ENCODE measurements around the gene SLC16A8. TPM values are rescaled to one million over a fixed set of nuclear protein-coding genes. Genes with fewer than 3 reads are reported as not detected.

SLC16A8 gene
- total RNA-seq, 1 donor from 2014 or later, result not detected

DNA sequence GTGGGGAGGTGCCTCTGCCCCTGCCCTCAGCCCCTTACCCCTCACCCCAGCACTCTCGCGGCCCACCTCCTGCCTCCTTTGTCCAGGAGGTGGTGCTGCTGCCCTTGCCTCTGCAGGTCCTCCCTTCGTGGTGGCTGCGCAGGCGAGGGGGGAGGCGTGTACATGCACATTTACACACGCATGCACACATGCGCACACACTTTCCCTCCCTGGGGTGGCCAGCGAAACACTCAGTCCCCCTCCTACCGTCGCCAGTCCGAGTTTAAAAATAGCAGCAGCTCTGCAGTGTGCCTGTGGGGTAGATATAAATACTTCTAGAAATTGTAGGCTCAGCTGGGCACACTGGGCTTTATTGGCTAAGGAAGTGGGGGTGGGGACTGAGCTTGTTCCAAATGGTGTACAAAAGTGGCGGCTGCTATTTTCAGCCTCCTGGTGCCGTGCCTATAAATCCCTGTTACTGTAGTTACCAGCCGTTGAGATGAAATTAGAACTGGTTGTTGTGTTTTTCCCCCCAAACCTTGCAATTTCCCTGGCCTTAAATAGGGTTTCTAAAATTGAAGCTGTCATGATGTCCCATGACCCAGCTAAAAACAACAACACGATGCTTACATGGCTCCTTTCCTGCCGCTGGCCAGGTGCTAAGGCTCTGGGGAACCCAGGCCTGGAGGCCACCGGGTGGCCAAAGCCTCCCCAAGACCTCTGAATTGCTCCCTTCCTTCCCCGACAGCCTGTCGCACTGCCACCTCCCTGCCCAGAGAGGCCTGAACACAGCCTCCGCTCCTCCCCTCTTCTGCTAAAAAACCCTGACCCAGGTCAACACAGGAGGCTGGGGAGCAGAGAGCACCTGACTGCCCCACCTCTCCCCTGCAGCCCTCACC lies 14.4 kb downstream of the SLC16A8 start:
- TF ChIP-seq, protein P1, sequence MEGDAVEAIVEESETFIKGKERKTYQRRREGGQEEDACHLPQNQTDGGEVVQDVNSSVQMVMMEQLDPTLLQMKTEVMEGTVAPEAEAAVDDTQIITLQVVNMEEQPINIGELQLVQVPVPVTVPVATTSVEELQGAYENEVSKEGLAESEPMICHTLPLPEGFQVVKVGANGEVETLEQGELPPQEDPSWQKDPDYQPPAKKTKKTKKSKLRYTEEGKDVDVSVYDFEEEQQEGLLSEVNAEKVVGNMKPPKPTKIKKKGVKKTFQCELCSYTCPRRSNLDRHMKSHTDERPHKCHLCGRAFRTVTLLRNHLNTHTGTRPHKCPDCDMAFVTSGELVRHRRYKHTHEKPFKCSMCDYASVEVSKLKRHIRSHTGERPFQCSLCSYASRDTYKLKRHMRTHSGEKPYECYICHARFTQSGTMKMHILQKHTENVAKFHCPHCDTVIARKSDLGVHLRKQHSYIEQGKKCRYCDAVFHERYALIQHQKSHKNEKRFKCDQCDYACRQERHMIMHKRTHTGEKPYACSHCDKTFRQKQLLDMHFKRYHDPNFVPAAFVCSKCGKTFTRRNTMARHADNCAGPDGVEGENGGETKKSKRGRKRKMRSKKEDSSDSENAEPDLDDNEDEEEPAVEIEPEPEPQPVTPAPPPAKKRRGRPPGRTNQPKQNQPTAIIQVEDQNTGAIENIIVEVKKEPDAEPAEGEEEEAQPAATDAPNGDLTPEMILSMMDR (conservative IDR thresholded peaks at IDR 0.05), result peak; percentile 75
- no peak overlapping the region for H3K4me3 Mint-ChIP-seq
- no peak for DNase-seq (ENCODE audit: extremely low spot score, unreplicated experiment)
- H3K27me3 Mint-ChIP-seq, result no peaks in the 10 kb centered on the region
- no peak overlapping the region for H3K27ac Mint-ChIP-seq
- peaks cover 4% of the 10 kb centered on the region for H3K4me1 Mint-ChIP-seq (ENCODE audit: unreplicated experiment)
- H3K9me3 Mint-ChIP-seq, result no peaks in the 10 kb centered on the region
- no peaks in the 10 kb centered on the region for H3K36me3 Mint-ChIP-seq

DNA sequence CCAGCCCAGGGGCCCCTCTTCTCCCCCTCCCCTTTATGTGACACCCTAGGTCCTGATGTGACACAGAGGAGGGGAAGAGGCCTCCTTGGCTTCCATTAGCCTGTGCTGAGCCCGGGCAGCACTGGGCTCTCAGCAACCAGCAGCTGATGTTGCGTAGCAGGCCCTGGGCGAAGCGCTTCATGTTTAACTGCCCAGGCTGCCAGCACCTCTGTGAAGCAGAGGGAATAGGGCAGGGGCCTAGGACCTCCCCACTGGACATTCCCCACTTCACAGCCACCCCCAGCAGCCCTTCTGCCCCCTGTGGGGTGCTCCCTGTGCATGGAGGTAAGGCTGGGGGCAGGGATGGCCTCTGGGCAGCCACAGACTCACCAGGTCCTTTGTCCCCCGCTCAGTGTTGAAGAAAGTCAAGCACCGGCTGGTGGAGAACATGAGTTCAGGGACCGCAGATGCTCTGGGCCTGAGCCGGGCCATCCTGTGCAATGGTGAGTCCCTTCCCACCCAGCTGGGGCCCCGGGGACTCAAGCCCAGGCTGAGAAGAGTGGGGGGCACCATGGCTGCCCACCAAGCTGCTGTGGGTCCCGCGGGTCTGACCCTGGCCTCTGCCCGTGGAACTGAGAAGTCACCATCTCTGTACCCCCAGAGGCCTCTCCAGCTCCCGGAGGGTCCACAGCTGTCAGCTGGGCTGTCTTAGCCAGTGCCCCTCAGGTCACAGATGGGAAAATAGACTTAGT lies 15.2 kb downstream of the SLC16A8 start:
- no peaks in the 10 kb centered on the region for H3K36me3 Mint-ChIP-seq
- TF ChIP-seq, protein P1 (conservative IDR thresholded peaks at IDR 0.05), result no peak
- H3K9me3 Mint-ChIP-seq, result no peaks in the 10 kb centered on the region
- H3K4me3 Mint-ChIP-seq, result no peak overlapping the region
- H3K27me3 Mint-ChIP-seq, result no peaks in the 10 kb centered on the region
- DNase-seq (ENCODE audit: extremely low spot score, unreplicated experiment), result no peak
- peaks cover 4% of the 10 kb centered on the region for H3K4me1 Mint-ChIP-seq (ENCODE audit: unreplicated experiment)
- no peak overlapping the region for H3K27ac Mint-ChIP-seq

DNA sequence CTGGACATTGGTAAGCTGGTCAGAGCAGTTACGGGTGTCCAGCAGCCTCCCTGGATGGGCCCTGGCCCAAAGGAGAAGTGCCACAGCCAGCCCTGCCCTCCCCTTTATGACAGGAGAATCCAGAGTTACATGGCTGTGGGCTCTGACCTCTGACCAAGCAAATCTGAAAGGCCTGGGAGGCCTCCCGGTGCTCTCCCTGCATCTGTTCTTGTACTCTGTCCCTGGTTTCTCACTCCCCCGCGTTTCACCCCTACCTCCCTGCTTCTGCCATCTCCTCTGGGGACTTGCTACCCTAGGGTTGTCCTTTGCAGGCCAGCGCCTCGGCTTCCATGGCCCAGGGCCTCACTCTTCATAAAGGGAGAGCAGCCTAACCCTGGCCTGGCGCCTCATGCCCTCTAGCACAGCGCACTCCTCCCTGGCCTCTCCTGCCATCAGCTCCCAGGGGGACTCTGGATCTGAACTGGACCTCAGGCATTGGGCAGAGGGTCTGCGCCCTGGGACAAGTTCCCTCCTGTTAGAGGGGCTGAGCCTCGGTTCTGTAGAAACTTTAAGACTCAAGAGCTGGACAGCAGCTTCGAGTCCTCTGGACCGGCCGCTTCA lies 16.1 kb downstream of the SLC16A8 start:
- Mint-ChIP-seq H3K4me3 (no peak overlapping the region), H3K9me3 (no peaks in the 10 kb centered on the region), H3K27me3 (no peaks in the 10 kb centered on the region), H3K4me1 (ENCODE audit: unreplicated experiment) (peaks cover 4% of the 10 kb centered on the region), H3K36me3 (peaks cover under 1% of the 10 kb centered on the region), H3K27ac (no peak overlapping the region)
- DNase-seq (ENCODE audit: extremely low spot score, unreplicated experiment), result no peak
- TF ChIP-seq, protein P1 (conservative IDR thresholded peaks at IDR 0.05), result no peak

DNA sequence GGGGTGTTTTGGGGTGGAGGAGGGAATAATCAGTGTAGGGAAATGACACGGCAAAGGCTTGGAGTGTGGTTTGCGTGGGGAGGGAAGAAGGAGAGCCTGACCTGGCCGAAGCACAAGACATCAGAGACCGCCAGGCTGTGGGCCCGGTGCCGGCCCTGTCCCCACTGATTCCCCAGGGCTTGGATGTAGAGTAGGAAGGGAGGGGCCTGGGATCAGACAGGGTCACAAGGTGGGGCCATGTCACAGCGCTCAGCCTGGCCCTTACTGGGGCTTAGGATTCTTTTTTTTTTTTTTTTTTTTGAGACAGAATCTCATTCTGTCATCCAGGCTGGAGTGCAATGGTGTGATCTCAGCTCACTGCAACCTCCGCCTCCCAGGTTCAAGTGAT lies 17.0 kb downstream of the SLC16A8 start:
- Mint-ChIP-seq H3K9me3 (no peaks in the 10 kb centered on the region), H3K27ac (no peak overlapping the region), H3K4me1 (ENCODE audit: unreplicated experiment) (peaks cover 4% of the 10 kb centered on the region), H3K4me3 (no peak overlapping the region), H3K36me3 (peaks cover 5% of the 10 kb centered on the region), H3K27me3 (no peaks in the 10 kb centered on the region)
- TF ChIP-seq, protein P1 (conservative IDR thresholded peaks at IDR 0.05), result no peak
- no peak for DNase-seq (ENCODE audit: extremely low spot score, unreplicated experiment)

DNA sequence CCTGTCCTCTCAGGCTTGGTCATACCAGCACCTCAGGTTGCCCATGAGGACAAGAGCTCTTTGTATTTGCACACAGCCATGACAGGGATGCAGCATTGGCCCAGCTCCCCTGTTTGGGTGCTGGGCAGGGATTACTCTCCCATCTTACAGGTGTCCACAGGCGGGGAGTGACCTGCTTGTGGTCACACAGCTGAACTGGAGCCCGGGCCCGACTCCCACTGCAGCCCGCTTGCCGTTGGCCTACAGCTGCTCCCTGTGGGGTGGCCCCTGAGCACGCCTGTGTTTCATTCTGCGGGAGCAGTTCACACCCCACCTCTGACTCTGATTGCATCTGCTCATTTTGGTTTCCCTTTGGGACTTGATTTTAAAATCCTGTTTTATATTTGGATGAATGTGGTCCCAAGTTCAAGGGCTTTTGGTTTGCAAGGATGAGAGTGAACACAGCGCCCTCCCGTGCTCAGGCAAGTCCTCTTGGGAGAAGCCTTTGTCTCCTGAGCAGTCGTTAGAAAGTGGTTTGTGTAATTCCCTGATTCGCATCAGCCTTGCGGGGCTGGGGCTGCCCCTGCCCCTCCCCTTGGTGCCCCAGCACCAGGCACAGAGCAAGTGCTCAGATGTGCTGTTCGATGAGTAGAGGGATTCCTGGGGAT lies 17.5 kb downstream of the SLC16A8 start:
- Mint-ChIP-seq H3K36me3 (peaks cover 5% of the 10 kb centered on the region), H3K27ac (no peak overlapping the region), H3K4me1 (ENCODE audit: unreplicated experiment) (peaks cover 4% of the 10 kb centered on the region)

More for the DNA sequence above, 17.5 kb downstream of the SLC16A8 start:
- no peak overlapping the region for H3K4me3 Mint-ChIP-seq
- H3K27me3 Mint-ChIP-seq, result no peaks in the 10 kb centered on the region
- H3K9me3 Mint-ChIP-seq, result no peaks in the 10 kb centered on the region
- no peak for DNase-seq (ENCODE audit: extremely low spot score, unreplicated experiment)
- TF ChIP-seq, protein P1 (conservative IDR thresholded peaks at IDR 0.05), result no peak
